G401 (cell line): ENCODE results near the gene DGKI. TPM values are rescaled to one million over a fixed set of nuclear protein-coding genes. Genes with fewer than 3 reads are reported as not detected.

Experiments
- DNase-seq: peaks from one replicate; pipeline ENCODE4 v3.0.0-alpha.2; 2015; ENCODE audit warnings: low spot score
- in situ Hi-C: cut with HindIII; loops from 2 replicates; pipeline ENCODE4 v1.10.0; 2016; ENCODE audit warnings: low sequenced_read_pairs, mixed read lengths
- total RNA-seq: library from RNA; depleted of rRNA; stranded (reverse); fragments of >200 nt; shearing (Covaris generic); gene quantifications from 2 replicates; pipeline ENCODE4 v1.2.3, GENCODE V29; 2014

DGKI gene
- total RNA-seq, 1 experiment from 2014 or later = not detected

DNA sequence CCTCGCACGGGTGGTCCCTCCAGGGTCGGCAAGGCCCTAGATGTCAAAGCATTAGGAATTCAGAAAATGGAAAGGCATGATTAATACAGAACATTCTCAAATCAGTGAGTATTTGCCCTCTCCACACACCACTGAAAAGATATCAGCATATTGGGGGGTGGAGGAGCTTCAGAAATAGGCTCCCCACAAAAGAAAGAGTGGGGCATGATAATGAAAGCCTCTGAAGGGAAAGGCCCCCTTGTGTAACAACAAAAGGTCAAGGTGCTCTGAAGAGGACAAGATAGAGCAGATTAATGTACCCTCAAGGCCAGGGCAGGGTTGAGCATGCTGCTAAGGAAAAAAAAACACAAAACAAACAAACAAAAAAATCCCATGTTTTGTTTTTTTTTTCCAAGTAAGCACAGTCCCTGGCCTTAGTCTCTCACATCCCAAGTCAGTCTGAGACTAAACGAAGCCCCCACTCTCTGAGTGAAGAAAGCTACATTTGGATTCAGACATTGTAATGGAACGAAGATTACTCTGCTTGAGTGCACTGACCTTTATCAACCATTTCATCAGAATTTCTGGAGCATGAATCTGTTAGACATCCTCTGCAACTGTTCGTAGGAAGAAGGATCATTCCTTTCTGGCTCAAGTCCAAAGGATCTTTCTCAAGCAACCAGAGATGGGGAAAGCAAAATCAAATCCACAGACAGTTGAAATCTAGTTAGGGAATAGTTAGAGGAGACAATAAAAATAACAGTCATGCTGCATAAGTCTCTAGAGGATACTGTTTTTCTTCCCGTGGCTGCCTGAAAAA, 27.4 kb upstream of the DGKI start:
- DNase-seq = peak; percentile 30
- in situ Hi-C loops = no loop called here

DNA sequence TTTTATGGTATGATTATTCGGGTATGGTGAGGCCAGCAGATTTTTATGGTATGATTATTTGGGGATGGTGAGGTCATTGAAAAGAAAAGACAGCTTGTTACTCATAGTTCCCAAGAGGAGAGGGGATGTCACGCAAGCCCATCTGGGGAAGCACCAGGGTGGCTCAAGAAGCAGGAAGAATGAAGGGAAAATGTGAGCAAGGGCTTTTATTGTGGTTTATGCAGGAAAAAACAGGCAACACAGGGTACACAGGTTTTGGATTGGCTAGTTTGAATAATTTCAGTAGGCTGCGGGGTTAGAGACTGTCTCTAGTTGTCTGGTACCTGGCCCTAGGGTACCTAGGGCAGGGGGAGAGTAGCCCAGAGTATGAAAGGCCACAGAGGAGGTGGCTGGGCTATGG, 26.8 kb upstream of the DGKI start:
- in situ Hi-C loops = no loop called here
- DNase-seq = no peak

DNA sequence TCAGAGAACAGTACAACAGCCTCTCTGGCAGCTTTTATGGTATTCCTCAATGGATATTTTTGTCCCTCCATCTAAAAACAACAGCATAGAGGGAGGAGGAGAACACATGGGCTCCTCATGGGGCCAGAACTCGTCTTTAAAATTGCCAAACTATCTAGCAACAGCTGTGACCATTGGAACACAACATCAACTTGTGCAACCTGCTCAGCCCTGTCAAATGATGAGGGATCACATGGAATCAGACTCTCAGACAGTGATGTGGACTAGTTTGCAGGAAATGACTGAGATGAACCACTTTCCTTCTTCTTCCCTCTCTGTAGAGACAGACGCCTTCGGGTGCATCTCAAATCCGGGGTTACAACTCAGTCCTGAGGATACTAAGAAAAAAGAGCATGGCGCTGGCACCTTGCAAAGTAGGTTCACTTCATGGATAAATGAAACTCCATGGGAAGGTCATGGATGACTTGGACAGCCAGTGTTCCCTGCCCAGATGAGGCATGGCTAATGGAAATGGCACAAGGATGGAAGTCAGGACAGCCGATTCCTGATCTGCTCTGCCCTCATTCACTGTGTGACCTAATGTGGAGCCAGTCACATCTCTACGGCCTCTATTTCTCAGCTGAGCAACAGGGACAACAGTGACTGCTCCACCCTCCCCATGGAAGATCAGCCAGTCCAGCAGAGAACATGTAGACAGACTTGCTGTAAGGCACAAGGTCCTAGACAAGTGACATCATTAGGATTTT, 24.6 kb upstream of the DGKI start:
- DNase-seq = no peak
- in situ Hi-C loops = no loop called here

DNA sequence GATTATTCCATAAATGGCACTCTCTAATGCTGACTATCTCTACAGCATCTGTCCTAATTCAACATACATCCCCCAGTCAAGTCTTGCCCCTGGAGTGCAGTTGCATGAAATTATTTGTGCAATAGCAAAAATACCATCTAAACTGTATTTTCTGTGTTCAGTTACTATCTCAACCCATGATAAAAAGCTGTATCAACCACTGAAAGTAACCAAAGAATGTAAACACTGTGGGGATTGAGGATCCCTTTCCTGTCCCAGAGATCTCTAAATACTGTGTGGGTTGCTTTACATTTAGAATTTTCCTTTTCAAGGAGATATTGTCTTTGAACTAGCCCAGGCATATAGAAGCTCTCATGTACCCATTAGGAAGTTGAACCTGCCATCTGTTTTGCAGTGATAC, 23.9 kb upstream of the DGKI start:
- in situ Hi-C loops = no loop called here

DNA sequence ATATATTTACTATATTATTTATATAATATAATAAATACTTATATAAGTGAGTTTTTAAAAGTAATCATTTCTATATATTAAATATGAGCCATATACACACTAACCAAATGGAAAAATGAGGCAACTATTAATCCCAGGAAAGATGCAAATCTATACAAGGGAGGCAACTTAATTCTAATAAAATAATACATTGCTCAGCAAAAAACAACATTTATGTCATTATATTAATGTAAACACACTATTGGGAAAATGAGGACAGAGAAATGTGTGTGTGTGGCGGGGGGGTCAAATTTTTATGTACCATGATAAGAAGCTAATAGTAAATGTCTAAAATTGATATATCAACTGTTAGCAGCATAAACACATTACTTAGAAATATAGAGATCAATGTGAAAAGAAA, 23.3 kb upstream of the DGKI start:
- no peak for DNase-seq
- in situ Hi-C loops = no loop called here

More for the DNA sequence above, 23.9 kb upstream of the DGKI start:
- no peak for DNase-seq

DNA sequence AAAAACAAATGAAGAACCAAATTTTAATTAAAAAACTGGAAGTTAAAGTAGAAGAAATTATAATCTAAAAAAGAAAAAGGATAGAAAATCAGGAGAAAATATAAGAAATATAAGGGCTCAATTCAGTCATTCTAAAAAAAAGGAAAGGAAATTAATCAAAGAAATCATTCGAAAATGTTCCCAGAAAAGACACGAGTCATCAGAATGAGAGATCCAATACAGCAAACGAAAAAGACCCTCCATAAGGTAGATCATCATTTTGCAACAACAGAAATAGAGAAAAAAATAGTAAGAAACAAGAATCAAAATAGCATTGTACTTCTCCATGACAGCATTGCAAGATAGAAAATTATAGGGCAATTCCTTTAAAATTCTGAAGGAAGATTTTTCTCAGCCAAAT, 22.5 kb upstream of the DGKI start:
- in situ Hi-C loops = no loop called here
- DNase-seq = no peak

DNA sequence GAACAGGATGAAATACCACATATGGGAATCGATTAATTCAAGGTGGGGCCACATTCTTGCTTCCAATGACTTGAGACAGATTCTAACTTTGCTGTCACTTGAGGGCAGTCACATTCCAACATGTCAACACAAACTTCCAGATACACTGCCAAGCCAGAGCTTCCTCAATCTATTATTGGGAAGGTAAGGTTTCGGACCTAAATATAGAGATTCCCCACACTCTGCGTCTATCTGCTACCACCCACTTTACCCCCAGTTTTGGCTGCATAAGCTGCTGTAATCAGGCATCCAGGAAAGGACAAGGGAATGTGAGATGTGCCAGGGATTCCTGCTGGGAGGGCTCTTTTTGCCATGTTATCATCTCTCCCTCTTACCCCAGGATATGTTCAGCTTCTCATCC, 20.5 kb upstream of the DGKI start:
- in situ Hi-C loops = no loop called here

DNA sequence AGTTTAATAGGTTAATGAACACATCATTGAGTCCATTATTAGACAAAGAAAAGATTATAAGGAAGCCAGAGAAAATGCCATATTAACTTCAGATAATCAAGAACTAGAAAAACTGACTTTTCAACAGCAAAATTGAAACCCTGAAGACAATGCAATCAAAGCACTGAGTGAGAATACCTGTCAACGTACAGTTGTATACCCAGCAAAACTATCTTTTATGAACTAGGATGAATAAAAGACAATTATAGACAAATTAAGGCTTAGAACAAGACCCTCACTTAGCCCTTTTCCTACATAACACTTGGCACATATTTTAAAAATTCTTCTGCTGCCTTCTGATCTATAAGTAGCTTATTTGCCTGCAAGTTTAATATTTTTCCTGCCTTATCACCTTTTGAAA, 19.0 kb upstream of the DGKI start:
- DNase-seq = no peak
- in situ Hi-C loops = no loop called here

More for the DNA sequence above, 20.5 kb upstream of the DGKI start:
- no peak for DNase-seq

DNA sequence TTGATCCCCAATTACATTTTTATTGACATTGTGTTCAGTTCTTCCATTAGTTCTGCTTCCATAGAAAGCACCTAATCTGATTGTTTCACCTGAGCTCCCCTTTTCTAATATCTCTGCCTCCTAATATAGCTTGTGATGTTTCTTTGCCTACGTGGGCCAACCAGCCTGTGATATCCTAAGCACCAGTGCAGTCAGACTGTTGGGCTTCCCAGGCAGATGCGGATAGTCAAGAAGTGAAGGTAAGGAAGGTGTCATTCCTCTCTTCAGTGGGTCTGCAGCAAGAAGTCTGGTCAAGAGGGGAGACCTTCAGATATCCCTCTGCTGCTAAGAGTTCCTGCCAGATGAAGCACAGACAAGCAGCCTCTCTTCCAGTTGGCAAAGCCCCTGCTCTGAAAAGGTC, 16.2 kb upstream of the DGKI start:
- in situ Hi-C loops = no loop called here
- DNase-seq = no peak

DNA sequence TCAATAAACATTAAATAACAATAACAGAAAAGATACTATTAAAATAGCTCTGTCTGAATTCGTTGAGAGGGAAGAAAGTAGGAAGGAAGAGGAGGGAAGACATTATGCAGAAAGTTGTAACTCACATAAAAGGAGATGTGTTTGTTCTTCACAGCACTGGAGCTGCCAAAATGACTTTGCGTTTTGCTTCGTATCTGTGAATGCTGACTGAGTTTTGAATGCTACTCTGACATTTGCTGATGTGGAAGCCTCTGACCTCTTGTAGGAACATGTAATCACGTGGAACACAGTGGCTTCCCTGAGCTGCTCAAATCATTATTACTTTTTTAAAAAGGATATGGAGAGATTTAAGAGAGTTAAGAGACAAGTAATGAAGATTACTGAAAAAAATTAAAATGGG, 15.6 kb upstream of the DGKI start:
- in situ Hi-C loops = no loop called here
- no peak for DNase-seq

DNA sequence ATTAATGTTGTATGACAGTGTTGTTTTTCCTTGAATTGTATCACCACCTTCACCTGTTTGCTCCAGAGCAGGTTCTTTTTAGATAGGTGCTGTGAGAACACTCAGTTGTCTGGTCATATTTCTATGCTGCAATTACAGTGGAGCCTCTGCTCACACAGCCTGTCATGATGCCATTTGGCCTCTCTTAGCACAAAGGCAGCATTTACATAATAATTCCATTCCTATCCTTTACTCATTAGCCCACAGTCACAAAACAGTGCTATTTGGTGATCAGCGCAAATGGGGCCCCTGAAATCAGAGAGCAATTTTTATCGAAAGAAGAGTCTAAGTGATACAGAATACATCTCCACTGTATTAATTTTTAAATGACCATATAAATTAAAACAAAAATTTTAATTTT, 13.8 kb upstream of the DGKI start:
- in situ Hi-C loops = no loop called here
- DNase-seq = no peak

DNA sequence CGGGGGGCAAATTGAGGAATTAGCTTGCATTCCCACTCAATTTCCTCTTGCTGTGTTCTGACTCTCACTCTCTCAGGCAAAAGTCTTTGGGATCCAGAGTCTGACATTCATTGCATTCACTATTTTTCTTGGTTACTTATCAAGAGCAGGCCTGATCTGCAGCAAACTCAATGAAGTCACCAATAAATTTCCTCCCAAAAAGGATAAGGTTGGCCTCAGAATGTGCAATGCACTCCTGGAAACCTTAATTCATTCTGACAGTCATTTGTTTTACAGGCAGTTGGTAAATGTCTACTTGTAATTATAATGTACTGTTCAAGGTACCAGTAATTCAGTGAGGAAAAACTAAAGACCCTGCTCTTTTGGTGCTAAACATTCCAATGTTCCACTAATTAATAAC, 6.3 kb upstream of the DGKI start:
- in situ Hi-C loops = no loop called here
- no peak for DNase-seq

DNA sequence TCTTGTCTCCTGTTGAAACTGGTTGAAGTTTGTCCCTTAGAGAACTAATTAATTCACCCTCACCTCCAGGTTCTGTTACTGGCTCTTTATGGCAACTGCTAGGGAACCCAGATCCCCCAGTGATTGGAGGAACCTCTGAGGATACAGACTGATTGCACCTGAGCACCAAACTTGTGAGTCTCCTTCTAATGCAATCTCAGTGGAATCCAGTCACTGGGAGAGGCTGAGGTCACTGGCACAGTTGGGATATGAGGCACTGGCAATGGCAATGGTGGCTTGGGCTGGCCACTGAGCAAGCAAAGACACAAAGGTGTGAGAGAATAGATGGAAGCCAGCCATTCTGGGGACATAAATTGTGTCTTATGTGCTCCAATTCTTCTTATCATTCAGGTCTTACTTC, 5.3 kb upstream of the DGKI start:
- no peak for DNase-seq
- in situ Hi-C loops = no loop called here

DNA sequence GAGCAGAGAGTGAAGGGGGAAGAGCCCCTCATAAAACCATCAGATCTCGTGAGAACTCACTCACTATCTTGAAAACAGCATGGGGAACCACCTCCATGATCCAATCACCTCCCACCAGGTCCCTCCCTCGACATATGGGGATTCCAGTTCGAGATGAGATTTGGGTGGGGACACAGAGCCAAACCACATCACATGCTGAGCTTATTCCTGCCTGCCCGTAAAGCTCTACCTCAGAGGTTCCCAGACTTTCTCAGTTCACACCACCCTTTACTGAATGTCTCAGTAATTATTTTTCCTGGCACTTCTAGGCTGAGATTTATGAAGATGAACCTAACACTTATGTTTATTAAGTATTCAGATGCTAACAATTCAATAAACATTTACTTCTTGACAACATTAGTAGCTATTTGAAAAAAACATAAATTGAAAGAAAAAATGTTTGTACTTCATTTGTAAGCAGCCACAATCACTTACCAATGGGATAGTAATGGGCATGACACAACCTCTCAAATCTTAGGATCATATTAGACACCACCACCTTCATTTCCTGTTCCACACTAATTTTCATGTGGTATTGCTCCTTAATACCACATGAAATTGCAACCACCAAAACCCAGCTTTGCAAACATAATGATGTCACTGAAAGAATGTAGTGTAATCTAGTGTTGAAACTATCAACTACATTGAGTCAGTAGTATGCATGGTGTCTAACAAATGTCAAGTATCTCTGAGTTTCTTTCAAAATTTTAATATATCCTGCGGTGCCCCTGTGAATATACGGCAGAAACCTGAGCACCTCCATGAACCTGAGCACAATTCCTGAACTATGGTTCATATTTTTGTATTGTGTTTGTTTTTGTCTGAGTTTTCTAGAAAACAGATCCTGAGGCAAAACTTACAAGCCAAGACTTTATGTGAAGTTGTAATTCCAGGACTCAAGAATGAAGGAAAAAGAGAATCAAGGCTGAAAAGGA, 4.5 kb upstream of the DGKI start:
- no peak for DNase-seq
- in situ Hi-C loops = no loop called here

DNA sequence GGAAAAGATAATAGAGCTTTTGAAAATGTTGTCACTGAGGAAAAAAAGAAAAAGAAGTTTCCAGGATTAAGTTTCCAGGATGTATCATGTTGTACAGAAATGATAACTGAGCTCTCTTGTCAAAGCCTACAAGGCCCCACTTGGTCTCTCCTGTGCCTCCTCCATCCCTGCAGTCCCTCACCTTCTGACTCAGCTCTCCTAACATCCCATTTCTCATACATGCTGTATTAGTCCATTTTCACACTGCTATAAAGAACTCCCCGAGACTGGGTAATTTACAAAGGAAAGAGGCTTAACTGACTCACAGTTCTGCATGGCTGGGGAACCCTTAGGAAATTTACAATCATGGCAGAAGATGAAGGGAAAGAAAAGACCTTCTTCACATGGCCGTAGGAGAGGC, 3.8 kb upstream of the DGKI start:
- no peak for DNase-seq
- in situ Hi-C loops = no loop called here

DNA sequence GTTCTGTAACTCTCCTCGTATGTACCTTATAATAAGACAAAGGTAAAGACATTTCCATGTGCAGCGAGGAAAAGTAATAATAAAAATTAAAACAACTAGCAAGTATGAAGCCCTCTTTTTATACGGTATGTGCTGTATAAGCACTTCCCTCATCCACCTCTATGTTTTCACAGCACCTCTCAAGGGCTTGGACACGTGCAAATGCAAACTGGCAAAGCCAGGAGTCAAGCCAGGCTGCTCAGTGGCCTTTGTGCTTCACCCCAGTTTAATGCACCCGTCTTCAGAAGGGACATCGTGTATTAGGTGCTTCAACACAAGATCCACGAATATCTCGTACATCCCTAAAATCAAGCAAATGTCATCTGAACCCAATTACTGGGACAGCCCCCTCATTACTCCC, 1.3 kb upstream of the DGKI start:
- peak; percentile 20 for DNase-seq
- in situ Hi-C loops = no loop called here

DNA sequence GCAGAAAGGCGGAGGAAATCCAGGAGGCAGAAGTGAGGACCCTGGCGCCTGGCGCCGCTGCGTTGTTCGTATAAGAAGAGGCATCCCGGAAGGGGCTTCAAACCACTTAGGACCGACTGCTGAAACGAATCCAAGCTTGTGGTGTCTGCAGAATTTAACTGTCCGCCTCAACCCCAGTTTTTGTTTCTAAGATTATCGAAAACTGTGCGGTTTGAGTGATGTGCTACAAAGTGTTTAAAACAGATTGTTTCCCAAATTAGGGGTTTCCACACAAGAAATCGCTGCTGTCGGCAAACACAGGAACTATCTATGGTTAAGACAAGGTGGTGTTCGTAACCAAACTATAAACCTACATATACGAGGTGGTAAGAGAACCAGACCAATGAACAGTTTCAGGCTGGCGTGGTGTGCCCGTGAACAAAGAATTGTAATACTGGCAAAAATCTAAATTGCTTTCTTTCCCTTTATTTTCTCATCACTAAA, 835 bp upstream of the DGKI start:
- in situ Hi-C loops = no loop called here
- peak; percentile 46 for DNase-seq

DNA sequence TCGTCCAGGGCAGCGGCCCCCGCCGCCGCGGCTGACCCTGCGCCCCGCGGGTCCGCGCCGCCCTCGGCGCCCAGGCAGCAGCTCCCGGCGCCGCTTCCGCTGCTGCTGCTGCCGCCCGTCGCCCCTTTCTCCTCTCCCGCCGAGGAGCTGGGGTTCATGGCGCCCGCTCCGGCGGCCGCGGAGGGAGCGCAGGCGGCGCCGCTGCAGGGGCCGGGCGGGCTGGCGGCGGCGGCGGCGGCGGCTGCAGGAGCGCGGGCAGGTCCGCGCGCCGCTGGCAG, 286 bp downstream of the DGKI start:
- DNase-seq = no peak
- in situ Hi-C loops = no loop called here

DNA sequence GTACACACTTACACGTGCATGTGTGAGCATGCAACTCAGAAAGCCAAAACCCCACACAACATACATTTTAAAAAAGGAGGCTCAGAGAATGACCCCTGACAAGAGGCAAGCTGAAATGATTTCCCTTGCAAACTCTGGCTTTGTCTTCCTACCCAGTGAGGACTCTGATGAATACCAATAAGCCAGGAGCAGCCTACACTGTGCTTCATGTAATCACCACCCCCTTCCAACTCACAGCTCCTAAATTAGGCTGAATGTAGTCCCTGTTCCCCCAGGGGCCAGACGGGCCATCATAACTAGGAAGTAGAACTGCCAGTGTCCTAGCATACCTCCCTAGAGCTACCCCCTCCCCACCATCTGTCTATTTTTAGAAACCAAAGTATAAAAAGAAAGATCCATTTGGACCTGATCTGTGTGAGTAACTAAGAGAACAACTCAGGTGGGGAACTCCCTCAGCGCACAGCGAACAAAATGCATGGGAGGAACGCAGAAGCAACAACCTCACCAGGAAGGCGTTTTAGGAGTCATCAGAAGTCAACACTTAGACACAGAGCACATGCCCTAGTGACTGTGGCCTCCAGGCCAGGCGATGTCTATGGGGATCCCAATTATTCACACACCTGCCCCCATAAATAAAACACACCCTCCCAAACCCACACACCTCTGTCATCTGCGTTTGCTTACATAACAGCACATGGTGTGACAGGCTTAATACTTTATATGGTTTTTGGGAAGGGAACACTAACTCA, 1.9 kb downstream of the DGKI start:
- DNase-seq = peak; percentile 20
- in situ Hi-C loops = no loop called here
